BJ (cell line): ENCODE measurements around the gene SENP8. TPM values are rescaled to one million over a fixed set of nuclear protein-coding genes. Genes with fewer than 3 reads are reported as not detected.

Experiments
- CTCF ChIA-PET: fragments of 350-600 bp; formaldehyde crosslinking; extraction: SDS; loops from one replicate; lab custom pipeline; 2021; ENCODE audit warnings: antibody characterized with exemption, inconsistent platforms; lab: Yijun Ruan, JAX
- POLR2A ChIA-PET: fragments of 300-600 bp; sonication (Branson Sonifier 250); formaldehyde crosslinking; extraction: SDS; loops from one replicate; lab custom pipeline; 2021; ENCODE audit warnings: antibody characterized with exemption; lab: Charles Lee
- DNase-seq: peaks from one replicate; pipeline ENCODE4 v3.0.0-alpha.2; 2011; ENCODE audit warnings: low read depth
- H3K27me3 ChIP-seq: 2 replicates; pipeline ENCODE4 v1.6.0; 2011; ENCODE audit warnings: low read length; ENCODE audit not compliant: control insufficient read depth, insufficient read depth
- H3K36me3 ChIP-seq: 2 replicates; pipeline ENCODE4 v1.5.1; 2011; ENCODE audit warnings: low read length; ENCODE audit not compliant: control insufficient read depth, insufficient read depth
- H3K4me3 ChIP-seq: 2 replicates; pipeline ENCODE4 v1.5.1; 2011; ENCODE audit warnings: low read depth, mild to moderate bottlenecking, control low read depth, low read length
- polyA plus RNA-seq: library from polyadenylated mRNA; depleted of rRNA; stranded (reverse); fragments of >200 nt; gene quantifications from 2 replicates; pipeline ENCODE4 v1.2.3, GENCODE V29; 2011
- TF ChIP-seq, protein P1 (sequence below): IDR thresholded peaks from 2 replicates; pipeline ENCODE4 v1.5.1; 2011; ENCODE audit warnings: low read depth, mild to moderate bottlenecking, control low read depth, inconsistent platforms, low read length, moderate library complexity; ENCODE audit not compliant: insufficient read depth

Gene SENP8
- polyA plus RNA-seq, 1 experiment, result 3.1 TPM

DNA sequence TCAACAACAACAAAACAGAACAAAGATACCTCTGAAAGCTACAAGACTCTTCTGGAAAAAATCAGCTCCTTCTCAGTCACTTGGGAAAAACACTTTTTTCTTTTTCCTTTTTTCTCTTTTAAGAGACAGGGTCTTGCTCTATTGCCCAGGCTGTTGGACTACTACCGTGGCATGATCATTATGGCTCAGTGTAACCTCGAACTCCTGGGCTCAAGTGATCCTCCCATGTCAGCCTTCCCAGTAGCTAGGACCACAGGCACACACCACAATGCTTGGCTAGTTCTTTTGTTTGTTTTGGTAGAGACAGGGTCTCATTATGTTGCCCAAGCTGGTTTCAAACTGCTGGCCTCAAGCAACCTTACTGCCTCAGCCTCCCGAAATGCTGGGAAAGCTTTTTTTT lies 13.1 kb upstream of the SENP8 start:
- TF ChIP-seq, protein P1, sequence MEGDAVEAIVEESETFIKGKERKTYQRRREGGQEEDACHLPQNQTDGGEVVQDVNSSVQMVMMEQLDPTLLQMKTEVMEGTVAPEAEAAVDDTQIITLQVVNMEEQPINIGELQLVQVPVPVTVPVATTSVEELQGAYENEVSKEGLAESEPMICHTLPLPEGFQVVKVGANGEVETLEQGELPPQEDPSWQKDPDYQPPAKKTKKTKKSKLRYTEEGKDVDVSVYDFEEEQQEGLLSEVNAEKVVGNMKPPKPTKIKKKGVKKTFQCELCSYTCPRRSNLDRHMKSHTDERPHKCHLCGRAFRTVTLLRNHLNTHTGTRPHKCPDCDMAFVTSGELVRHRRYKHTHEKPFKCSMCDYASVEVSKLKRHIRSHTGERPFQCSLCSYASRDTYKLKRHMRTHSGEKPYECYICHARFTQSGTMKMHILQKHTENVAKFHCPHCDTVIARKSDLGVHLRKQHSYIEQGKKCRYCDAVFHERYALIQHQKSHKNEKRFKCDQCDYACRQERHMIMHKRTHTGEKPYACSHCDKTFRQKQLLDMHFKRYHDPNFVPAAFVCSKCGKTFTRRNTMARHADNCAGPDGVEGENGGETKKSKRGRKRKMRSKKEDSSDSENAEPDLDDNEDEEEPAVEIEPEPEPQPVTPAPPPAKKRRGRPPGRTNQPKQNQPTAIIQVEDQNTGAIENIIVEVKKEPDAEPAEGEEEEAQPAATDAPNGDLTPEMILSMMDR, result no peak
- ChIA-PET POLR2A (no interaction called here), CTCF (no interaction called here)
- H3K36me3 ChIP-seq, result no peaks in the 10 kb centered on the region
- H3K27me3 ChIP-seq, result no peaks in the 10 kb centered on the region
- no peak for DNase-seq
- no peak overlapping the region for H3K4me3 ChIP-seq

DNA sequence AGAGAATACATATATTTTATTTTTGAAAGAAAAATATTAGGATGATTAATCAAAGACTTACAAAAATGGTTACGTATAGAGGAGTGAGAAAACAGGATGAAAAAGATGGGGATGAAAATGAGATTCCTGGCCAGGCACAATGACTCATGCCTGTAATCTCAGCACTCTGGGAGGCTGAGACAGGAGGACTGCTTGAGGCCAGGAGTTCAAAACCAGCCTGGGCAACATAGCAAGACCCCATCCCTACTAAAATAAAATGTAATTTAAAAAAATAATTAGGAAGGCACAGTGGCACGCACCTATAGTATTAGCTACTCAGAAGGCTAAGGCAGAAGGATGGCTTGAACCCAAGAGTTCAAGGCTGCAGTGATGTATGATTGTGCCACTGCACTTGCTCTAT lies 12.1 kb upstream of the SENP8 start:
- H3K4me3 ChIP-seq, result no peak overlapping the region
- ChIA-PET POLR2A (no interaction called here), CTCF (no interaction called here)
- no peaks in the 10 kb centered on the region for H3K36me3 ChIP-seq
- no peak for DNase-seq
- H3K27me3 ChIP-seq, result no peaks in the 10 kb centered on the region
- TF ChIP-seq, protein P1, result no peak

DNA sequence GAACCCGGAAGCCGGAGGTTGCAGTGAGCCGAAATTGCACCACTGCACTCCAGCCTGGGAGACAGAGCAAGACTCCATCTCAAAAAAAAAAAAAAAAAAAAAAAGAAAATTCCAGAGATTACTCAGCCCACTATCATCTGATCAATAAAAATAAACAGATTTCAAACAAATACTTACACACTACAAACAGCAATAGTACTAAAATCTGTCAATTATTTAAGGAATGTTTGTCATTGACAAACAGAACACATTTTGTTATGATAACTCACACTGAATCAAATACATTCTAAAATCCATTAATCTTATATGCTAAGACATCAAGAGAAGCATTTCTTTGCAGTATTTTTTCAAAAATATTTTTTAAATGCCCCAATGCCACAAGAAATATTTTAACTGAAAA lies 7.8 kb upstream of the SENP8 start:
- Histone ChIP-seq H3K4me3 (no peak overlapping the region), H3K27me3 (no peaks in the 10 kb centered on the region), H3K36me3 (no peaks in the 10 kb centered on the region)
- DNase-seq, result no peak
- POLR2A ChIA-PET, result no interaction called here
- TF ChIP-seq, protein P1, result no peak
- CTCF ChIA-PET, result interaction anchor here (0.6 kb wide), 1 partner anchor 16 kb away, joined by 3 read pairs; no protein-coding TSS in a partner anchor

DNA sequence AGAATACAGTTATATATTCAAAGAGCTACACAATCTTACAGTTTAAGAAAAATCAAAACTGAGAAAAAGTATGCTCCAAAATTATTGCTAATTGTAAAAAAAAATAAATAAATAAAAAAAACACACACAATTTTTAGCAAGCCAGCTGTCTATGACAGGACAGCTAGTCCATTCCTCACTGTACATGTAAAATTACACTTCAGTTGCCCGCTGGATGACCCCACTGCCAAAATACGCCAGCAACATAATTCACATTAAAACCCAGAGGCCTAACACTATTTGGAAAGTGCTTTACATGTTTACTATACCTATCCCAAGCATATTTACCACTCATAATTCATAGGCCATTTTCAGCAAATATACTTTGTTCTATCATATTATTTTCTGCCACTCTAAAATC lies 6.1 kb upstream of the SENP8 start:
- H3K4me3 ChIP-seq, result no peak overlapping the region
- H3K36me3 ChIP-seq, result no peaks in the 10 kb centered on the region
- TF ChIP-seq, protein P1, result no peak
- CTCF ChIA-PET, result no interaction called here
- H3K27me3 ChIP-seq, result no peaks in the 10 kb centered on the region
- POLR2A ChIA-PET, result no interaction called here
- no peak for DNase-seq

DNA sequence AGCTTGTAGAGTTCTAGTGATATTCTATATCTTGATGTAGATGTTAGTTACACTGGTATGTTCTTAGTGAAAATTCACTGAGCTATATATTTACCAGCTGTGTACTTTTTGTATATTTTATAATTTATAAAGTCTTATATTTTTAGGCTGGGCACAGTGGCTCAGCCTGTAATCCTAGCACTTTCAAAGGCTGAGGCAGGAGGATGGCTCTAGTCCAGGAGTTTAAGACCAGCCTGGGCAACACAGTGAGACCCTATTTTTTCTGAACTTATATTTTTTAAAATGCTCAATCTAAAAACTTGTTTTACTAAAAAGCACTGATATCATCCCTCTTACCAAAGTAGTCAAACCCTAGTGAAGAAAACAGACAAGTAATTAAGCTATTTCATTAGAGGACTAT lies 5.4 kb upstream of the SENP8 start:
- H3K27me3 ChIP-seq, result no peaks in the 10 kb centered on the region
- TF ChIP-seq, protein P1, result no peak
- ChIA-PET CTCF (no interaction called here), POLR2A (no interaction called here)
- H3K4me3 ChIP-seq, result no peak overlapping the region
- DNase-seq, result no peak
- no peaks in the 10 kb centered on the region for H3K36me3 ChIP-seq
